ENCODE data around the gene CCL4L2. TPM values are rescaled to one million over a fixed set of nuclear protein-coding genes. Genes with fewer than 3 reads are reported as not detected.
"Not testable (repeated sequence)": the region's sequence is repeated elsewhere in the genome, so short reads cannot be mapped to it uniquely, and the experiment has no call there.

CCL4L2 gene
- not detected in 2 replicates for polyA plus RNA-seq (2014; cell fraction: cytosol; rRNA removed)
- not detected in 2 replicates for polyA plus RNA-seq (2014; cell fraction: nucleus; rRNA removed)

- DNase-seq (ENCODE audit: low spot score): not testable (repeated sequence)
Measured at GRCh38 chr17:36210439-36211211, at the start of gene CCL4L2. CCL4L2 (plus strand) TSS chr17:36211063.

DNA sequence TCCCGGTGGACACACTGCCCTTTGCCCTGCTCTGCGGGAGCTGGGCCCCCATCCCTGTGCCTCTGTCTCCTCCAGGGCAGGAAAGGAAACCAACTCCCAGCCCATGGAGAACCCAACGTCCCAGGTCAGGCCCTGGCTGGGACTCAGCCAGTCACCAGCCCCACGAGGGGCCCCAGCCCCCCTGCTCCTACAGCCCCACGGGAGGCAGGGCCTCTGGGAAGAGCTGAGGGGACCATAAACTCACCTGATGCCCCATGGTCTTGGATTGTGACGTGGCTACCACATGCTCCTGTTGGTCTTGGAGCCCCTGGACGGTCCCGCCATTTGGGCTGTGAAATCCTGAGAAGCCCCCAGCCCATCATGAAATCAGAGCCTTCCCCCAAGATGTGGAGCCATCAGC is 42.0 kb upstream of the CCL4L2 start:
- not testable (repeated sequence) for DNase-seq (ENCODE audit: low spot score)

DNA sequence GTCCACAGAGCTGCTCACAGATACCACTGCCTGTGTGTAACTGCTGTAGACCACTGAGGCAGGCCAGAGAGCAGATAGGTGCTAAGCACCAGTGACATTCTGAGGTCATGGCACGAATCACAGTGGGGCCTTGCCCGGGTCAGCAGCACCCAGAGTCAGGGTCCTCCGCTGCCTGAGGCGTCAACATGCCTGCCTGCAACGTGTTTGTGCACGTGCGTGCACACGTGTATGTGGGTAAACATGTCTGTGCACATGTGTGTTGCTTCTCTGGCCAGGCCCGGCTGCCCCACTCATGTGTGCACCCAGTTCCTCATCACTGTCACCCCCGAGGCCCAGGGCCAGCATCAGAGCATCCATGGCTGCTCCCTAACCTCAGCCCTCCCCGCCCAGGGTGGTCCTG is 34.3 kb upstream of the CCL4L2 start, which contains the start of gene TBC1D3B:
Gene TBC1D3B, minus strand, starts transcription at position 101 of the 400 bp plus-strand sequence. CDS start 1,586 bp downstream, outside the sequence.
- not testable (repeated sequence) for DNase-seq (ENCODE audit: low spot score)

GRCh38 chr17:36181446-36182175 is 29.3 kb upstream of the CCL4L2 start:
- not testable (repeated sequence) for DNase-seq (ENCODE audit: low spot score)

GRCh38 chr17:36182176-36183000 is 28.5 kb upstream of the CCL4L2 start:
- DNase-seq (ENCODE audit: low spot score): no peak

DNA sequence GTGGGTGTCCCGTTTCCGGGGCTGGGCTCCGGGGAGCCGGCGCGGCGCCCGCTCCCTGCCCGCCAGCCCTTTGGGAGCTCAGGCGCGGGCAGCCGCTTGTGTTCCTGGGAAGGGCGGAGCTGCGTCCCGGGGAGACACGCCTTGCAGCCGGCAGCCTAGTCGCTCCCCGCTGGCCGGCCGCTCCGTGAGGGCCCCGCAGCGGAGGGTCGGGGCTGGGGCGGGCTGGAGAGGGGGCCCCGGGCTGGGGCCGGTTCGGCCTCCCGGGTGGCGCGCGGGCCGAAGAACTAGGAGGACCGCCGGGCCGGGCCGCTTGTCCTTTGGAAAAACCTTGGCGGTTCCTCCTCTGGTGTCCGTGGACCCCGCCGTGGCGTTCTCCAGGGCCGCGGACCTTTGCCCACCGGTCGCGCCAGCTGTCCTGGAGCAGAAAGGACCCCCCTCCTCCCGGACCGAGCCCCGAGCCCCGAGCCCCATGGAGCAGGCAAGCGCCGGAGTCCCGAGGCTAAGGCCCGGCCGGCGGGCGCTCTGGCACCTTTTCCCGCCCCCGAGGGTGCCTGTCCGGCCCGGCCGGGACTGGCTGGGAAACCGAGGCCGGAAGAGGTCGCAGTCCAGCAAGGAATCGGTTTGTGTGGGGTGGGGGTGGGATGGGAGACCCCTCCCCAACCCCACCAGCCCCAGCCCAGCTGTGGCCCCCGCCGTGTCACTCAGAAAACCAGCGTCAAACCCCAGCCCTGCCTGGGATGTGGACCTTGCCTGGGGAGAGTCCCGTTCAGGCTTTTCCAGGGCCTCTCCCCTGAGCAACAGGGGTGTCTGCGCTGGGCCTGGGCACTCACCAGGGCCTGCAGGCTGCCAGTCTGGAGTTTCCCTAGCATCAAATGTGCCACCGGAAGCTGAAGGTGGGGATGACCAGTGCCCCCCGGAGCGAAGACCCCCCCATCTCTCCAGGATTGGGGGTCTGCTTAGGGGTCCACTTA is 27.6 kb upstream of the CCL4L2 start:
- no peak for DNase-seq (ENCODE audit: low spot score)

- no peak for DNase-seq (ENCODE audit: low spot score)
Measured at GRCh38 chr17:36184023-36184765, 26.7 kb upstream of the CCL4L2 start.

DNA sequence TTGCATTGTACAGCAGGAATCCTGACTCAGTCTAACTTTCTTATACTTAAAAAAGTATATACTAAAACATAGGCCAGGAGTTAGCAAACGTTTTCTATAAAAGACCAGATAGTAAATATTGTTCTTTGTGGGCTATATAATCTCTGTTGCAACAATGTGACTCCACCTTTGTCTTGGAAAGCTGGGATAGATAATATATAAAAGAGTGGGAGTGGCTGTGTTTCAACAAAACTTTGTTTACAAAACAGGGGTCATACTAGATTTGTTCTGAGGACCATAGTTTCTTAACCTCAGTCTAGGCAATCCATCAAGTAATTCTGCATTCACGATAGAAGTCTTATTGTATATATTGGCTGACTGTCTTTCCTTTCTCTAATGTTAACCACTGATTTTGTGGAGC is 25.4 kb upstream of the CCL4L2 start:
- DNase-seq (ENCODE audit: low spot score): no peak

- DNase-seq (ENCODE audit: low spot score): not testable (repeated sequence)
Measured at GRCh38 chr17:36186810-36187763, 23.8 kb upstream of the CCL4L2 start.

GRCh38 chr17:36187943-36188665 is 22.8 kb upstream of the CCL4L2 start:
- DNase-seq (ENCODE audit: low spot score): not testable (repeated sequence)

GRCh38 chr17:36188891-36189306 is 22.0 kb upstream of the CCL4L2 start:
- DNase-seq (ENCODE audit: low spot score): no peak

- DNase-seq (ENCODE audit: low spot score): not testable (repeated sequence)
Measured at GRCh38 chr17:36189993-36190392, 20.9 kb upstream of the CCL4L2 start.

GRCh38 chr17:36190549-36191330 is 20.1 kb upstream of the CCL4L2 start:
- DNase-seq (ENCODE audit: low spot score): not testable (repeated sequence)

DNA sequence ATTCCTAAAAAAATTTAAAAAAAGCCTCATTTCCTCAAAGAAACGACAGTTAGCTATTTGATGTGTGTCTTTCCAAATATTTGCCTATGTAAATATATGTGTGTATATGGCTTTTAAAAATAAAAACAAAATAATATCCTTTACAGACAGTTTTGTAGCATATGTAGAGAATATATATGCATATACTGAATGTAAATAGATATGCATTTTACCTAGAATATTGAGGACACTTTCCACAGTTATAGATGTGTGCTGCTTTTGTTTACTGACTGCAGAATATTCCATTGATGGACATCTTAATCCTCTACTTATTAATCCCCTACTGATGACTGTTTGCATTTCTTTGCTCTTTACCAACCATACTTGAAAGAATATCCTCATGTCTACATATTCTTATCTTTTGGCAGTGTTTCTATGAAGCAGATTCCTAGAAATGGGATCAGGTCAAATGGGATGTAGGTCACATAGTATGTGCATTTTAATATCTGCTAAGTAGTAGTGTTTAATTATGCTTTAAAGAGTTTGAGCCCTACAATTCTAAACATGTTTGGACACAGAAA is 17.6 kb upstream of the CCL4L2 start:
- no peak for DNase-seq (ENCODE audit: low spot score)

GRCh38 chr17:36194147-36194831 is 16.6 kb upstream of the CCL4L2 start:
- not testable (repeated sequence) for DNase-seq (ENCODE audit: low spot score)

DNA sequence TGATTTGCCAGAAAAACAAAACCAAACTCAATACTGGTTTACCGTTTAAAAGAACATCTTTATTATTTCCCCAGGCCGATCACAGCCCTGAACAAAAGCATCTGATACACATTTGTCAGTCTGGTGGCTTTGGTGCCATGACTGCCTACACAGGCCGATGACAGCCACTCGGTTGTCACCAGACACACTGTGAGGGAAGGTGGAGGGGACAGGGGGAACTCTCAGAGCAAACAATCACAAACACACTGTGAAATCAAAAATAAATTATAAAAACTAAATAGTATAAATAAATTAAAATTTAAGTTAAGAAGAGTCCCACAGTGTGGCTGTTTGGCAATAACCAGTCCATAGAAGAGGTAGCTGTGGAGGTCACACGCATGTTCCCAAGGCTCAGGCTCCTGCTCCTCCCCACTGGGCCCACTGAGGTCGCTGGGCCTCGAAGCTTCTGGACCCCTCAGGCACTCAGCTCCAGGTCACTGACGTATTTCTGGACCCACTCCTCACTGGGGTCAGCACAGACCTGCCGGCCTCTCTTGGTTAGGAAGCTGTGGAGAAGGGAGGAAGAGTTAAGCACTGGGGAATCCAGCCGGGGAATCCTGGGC is 15.9 kb upstream of the CCL4L2 start:
- not testable (repeated sequence) for DNase-seq (ENCODE audit: low spot score)
